ENCODE results near the gene L1CAM. TPM values are rescaled to one million over a fixed set of nuclear protein-coding genes. Genes with fewer than 3 reads are reported as not detected.

Gene L1CAM
- polyA plus RNA-seq, 1 of the 3 experiments (the other 2 are of a cell fraction): 1.9 TPM

DNA sequence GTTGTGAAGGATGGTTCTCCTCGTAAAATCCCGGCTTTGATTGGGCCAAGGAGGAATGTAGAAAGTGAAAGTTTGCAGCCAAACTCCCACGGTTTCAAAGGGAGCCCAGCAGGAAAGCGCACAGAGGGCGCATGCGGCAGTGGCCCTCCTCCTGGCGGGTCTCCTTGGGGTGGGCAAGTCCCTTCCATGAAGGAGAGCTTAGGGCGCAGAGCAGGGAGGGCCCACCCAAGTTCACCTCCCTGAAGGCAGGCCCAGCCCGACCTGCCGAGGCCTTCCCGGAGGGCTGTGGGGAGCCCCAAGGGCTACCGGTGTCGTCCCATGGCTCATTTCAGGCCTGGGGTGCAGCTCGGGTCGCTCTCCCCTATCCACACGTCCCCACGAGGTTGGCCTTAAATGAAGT lies 57.7 kb downstream of the L1CAM start:
- CTCF ChIA-PET: interaction anchor here (1.1 to 1.4 kb wide), 4 partner anchors 50 to 118 kb away, joined by 3 to 4 read pairs (median 3); no protein-coding TSS in a partner anchor
- Histone ChIP-seq H3K36me3 (replicated peaks in 1 of 2; ENCODE audit: control insufficient read depth in 1 of 2, insufficient read depth in 2 of 2, low read length in 1 of 2) (no peaks in the 10 kb centered on the region), H3F3A (replicated peaks; ENCODE audit: insufficient read depth) (peaks cover 5% of the 10 kb centered on the region), H4K20me1 (ENCODE audit: insufficient read depth) (peaks cover 5% of the 10 kb centered on the region; the same call in 1 of the 2 replicates), H3K4me2 (no peak overlapping the region), H2AFZ (ENCODE audit: low read depth) (no peak overlapping the region), H3K9me2 (no peaks in the 10 kb centered on the region), H3K79me2 (ENCODE audit: insufficient read depth) (no peaks in the 10 kb centered on the region), H3K4me1 (ENCODE audit: control insufficient read depth in 1 of 2, insufficient read depth in 2 of 2, low read depth in 1 of 2, low read length in 1 of 2) (peaks cover 0 to 2% of the 10 kb centered on the region in 2 experiments; a peak in 1 of 4 replicates), H3K9ac (no peak overlapping the region), H3K27ac (ENCODE audit: low read depth in 2 of 2, low read length in 1 of 2) (no peak overlapping the region), H3K4me3 (ENCODE audit: low read depth in 2 of 2, low read length in 1 of 2) (no peak overlapping the region), H3K27me3 (ENCODE audit: insufficient read depth) (peaks cover 55% of the 10 kb centered on the region), H3K9me3 (no peaks in the 10 kb centered on the region)
- 69% methylated on average over 16 of the region's 17 CpGs for WGBS (ENCODE audit: low lambda C conversion rate)
- TF ChIP-seq JUND (IDR thresholded peaks at IDR 0.05) (no peak), MXI1 (IDR thresholded peaks at IDR 0.05; ENCODE audit: low read depth, low read length) (no peak)
- TF ChIP-seq, protein P1, sequence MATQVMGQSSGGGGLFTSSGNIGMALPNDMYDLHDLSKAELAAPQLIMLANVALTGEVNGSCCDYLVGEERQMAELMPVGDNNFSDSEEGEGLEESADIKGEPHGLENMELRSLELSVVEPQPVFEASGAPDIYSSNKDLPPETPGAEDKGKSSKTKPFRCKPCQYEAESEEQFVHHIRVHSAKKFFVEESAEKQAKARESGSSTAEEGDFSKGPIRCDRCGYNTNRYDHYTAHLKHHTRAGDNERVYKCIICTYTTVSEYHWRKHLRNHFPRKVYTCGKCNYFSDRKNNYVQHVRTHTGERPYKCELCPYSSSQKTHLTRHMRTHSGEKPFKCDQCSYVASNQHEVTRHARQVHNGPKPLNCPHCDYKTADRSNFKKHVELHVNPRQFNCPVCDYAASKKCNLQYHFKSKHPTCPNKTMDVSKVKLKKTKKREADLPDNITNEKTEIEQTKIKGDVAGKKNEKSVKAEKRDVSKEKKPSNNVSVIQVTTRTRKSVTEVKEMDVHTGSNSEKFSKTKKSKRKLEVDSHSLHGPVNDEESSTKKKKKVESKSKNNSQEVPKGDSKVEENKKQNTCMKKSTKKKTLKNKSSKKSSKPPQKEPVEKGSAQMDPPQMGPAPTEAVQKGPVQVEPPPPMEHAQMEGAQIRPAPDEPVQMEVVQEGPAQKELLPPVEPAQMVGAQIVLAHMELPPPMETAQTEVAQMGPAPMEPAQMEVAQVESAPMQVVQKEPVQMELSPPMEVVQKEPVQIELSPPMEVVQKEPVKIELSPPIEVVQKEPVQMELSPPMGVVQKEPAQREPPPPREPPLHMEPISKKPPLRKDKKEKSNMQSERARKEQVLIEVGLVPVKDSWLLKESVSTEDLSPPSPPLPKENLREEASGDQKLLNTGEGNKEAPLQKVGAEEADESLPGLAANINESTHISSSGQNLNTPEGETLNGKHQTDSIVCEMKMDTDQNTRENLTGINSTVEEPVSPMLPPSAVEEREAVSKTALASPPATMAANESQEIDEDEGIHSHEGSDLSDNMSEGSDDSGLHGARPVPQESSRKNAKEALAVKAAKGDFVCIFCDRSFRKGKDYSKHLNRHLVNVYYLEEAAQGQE (IDR thresholded peaks at IDR 0.05; ENCODE audit: low read depth, low read length): no peak
- DNase-seq: no peak
- POLR2A ChIA-PET: no interaction called here

DNA sequence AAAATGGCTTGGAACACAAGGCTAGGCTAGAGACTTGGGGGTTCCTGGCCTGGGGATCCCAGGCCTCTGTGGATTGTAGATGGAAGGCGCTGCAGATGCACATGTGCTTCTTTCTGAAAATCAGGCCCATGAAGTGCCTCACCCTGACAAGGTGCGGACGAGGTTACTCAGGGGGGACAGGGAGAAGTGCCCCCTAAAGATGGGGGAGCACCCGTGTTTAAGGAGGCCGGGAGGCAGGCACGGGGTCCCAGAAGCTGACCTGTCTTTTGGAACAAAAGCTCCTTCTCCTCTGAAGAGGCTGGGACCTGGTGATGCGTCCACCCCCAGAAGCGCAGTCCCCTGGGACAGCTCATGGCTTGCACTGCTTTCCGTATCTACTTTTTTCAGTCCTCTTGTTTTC lies 58.1 kb downstream of the L1CAM start:
- H3K27me3 ChIP-seq (ENCODE audit: insufficient read depth): peaks cover 51% of the 10 kb centered on the region
- no peak for TF ChIP-seq RAD21 (IDR thresholded peaks at IDR 0.05; ENCODE audit: low read length)
- no peak for TF ChIP-seq CHD2 (IDR thresholded peaks at IDR 0.05; ENCODE audit: low read length, partially characterized antibody)
- TF ChIP-seq POLR2AphosphoS5 (IDR thresholded peaks at IDR 0.05; ENCODE audit: low read depth, low read length): no peak
- no peak for TF ChIP-seq GATA2 (CRISPR knock-in tag; IDR thresholded peaks at IDR 0.05)
- TF ChIP-seq, protein P2, sequence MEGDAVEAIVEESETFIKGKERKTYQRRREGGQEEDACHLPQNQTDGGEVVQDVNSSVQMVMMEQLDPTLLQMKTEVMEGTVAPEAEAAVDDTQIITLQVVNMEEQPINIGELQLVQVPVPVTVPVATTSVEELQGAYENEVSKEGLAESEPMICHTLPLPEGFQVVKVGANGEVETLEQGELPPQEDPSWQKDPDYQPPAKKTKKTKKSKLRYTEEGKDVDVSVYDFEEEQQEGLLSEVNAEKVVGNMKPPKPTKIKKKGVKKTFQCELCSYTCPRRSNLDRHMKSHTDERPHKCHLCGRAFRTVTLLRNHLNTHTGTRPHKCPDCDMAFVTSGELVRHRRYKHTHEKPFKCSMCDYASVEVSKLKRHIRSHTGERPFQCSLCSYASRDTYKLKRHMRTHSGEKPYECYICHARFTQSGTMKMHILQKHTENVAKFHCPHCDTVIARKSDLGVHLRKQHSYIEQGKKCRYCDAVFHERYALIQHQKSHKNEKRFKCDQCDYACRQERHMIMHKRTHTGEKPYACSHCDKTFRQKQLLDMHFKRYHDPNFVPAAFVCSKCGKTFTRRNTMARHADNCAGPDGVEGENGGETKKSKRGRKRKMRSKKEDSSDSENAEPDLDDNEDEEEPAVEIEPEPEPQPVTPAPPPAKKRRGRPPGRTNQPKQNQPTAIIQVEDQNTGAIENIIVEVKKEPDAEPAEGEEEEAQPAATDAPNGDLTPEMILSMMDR (IDR thresholded peaks at IDR 0.05): no peak
- TF ChIP-seq, protein P3, sequence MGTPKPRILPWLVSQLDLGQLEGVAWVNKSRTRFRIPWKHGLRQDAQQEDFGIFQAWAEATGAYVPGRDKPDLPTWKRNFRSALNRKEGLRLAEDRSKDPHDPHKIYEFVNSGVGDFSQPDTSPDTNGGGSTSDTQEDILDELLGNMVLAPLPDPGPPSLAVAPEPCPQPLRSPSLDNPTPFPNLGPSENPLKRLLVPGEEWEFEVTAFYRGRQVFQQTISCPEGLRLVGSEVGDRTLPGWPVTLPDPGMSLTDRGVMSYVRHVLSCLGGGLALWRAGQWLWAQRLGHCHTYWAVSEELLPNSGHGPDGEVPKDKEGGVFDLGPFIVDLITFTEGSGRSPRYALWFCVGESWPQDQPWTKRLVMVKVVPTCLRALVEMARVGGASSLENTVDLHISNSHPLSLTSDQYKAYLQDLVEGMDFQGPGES (IDR thresholded peaks at IDR 0.05; ENCODE audit: low read depth, low read length): no peak
- H3K4me1 ChIP-seq (ENCODE audit: control insufficient read depth in 1 of 2, insufficient read depth in 2 of 2, low read depth in 1 of 2, low read length in 1 of 2): peaks cover 0 to 2% of the 10 kb centered on the region in 2 experiments; a peak in 1 of 4 replicates
- H3K4me3 ChIP-seq (ENCODE audit: low read depth in 2 of 2, low read length in 1 of 2): no peak overlapping the region
- no peaks in the 10 kb centered on the region for H3K9me3 ChIP-seq
- ChIA-PET POLR2A (no interaction called here), CTCF (interaction anchor here (1.4 kb wide), 1 partner anchor 57 kb away, joined by 4 read pairs; no protein-coding TSS in a partner anchor)
- no peak overlapping the region for H3K27ac ChIP-seq (ENCODE audit: low read depth in 2 of 2, low read length in 1 of 2)
- H3K9ac ChIP-seq: no peak overlapping the region
- H2AFZ ChIP-seq (ENCODE audit: low read depth): no peak overlapping the region
- H3K4me2 ChIP-seq: no peak overlapping the region
- 65% methylated on average over 9 of the region's 9 CpGs for WGBS (ENCODE audit: low lambda C conversion rate)
- H3K36me3 ChIP-seq (replicated peaks in 1 of 2; ENCODE audit: control insufficient read depth in 1 of 2, insufficient read depth in 2 of 2, low read length in 1 of 2): no peaks in the 10 kb centered on the region
- no peaks in the 10 kb centered on the region for H3K9me2 ChIP-seq
- H3K79me2 ChIP-seq (ENCODE audit: insufficient read depth): no peaks in the 10 kb centered on the region
- H4K20me1 ChIP-seq (ENCODE audit: insufficient read depth): peaks cover 5% of the 10 kb centered on the region; the same call in 1 of the 2 replicates
- peak; percentile 8 for DNase-seq
- H3F3A ChIP-seq (replicated peaks; ENCODE audit: insufficient read depth): peaks cover 5% of the 10 kb centered on the region

Data from SK-N-SH (cell line).